IMR-90 (cell line): ENCODE results near the gene TNK2. TPM values are rescaled to one million over a fixed set of nuclear protein-coding genes. Genes with fewer than 3 reads are reported as not detected.
"Not testable (repeated sequence)": the region's sequence is repeated elsewhere in the genome, so short reads cannot be mapped to it uniquely, and the experiment has no call there.

ENCODE experiments used
- ATAC-seq: fragments of 200-7000 bp; cut with Tn5 transposase; 2 replicates; pipeline ENCODE4 v1.9.1; 2020; ENCODE audit warnings: low read depth, mild to moderate bottlenecking, moderate library complexity
- BruUV-seq: library from RNA; stranded (reverse); fragments of 400-500 nt; replicated peaks from 2 replicates; lab custom pipeline; 2021; lab: Mats Ljungman, UMichigan
- CTCF ChIA-PET: fragments of 300-600 bp; formaldehyde crosslinking; extraction: SDS; loops from one replicate; lab custom pipeline; 2021; ENCODE audit warnings: antibody characterized with exemption; lab: Yijun Ruan, JAX
- POLR2A ChIA-PET: fragments of 300-600 bp; sonication (Branson Sonifier 250); formaldehyde crosslinking; loops from one replicate; lab custom pipeline; 2022; ENCODE audit warnings: antibody characterized with exemption; ENCODE audit not compliant: unreplicated experiment; lab: Charles Lee
- DNase-seq: peaks from one replicate; pipeline ENCODE4 v3.0.0; 2013
- H2AFZ ChIP-seq: replicated peaks from 2 replicates; pipeline ENCODE3; 2013; ENCODE audit warnings: low read length, mild to moderate bottlenecking; ENCODE audit not compliant: poor library complexity
- H2AK5ac ChIP-seq: 2 replicates; pipeline ENCODE4 v1.6.1; 2013; ENCODE audit warnings: low read depth, low read length, inconsistent platforms
- H2AK9ac ChIP-seq: replicated peaks from 2 replicates; pipeline ENCODE3; 2013; ENCODE audit warnings: mild to moderate bottlenecking, low read depth, low read length, moderate library complexity; ENCODE audit not compliant: poor library complexity
- H2BK120ac ChIP-seq: 2 replicates; pipeline ENCODE4 v1.6.1; 2013; ENCODE audit warnings: low read depth, low read length, inconsistent platforms
- H2BK15ac ChIP-seq: 3 replicates; pipeline ENCODE4 v1.6.1; 2013; ENCODE audit warnings: low read depth, low read length, inconsistent platforms
- H2BK20ac ChIP-seq: 2 replicates; pipeline ENCODE4 v1.6.1; 2013; ENCODE audit warnings: low read depth, mild to moderate bottlenecking, inconsistent platforms, low read length, moderate library complexity
- H2BK5ac ChIP-seq: 2 replicates; pipeline ENCODE4 v1.6.1; 2013; ENCODE audit warnings: mild to moderate bottlenecking, low read depth, low read length, inconsistent platforms; ENCODE audit not compliant: poor library complexity, severe bottlenecking
- H3K14ac ChIP-seq: replicated peaks from 2 replicates; pipeline ENCODE4 v1.6.1; 2013; ENCODE audit warnings: low read depth, low read length, inconsistent platforms
- H3K18ac ChIP-seq: 2 replicates; pipeline ENCODE4 v1.6.1; 2013; ENCODE audit warnings: low read depth, low read length, control low read depth
- H3K23ac ChIP-seq: 2 replicates; pipeline ENCODE4 v1.6.1; 2013; ENCODE audit warnings: low read depth, low read length, inconsistent platforms
- H3K27ac ChIP-seq: 2 replicates; pipeline ENCODE4 v1.5.1; 2013; ENCODE audit warnings: mild to moderate bottlenecking, control low read depth, low read length; ENCODE audit not compliant: insufficient read depth
- H3K27me3 ChIP-seq: 2 replicates; pipeline ENCODE4 v1.6.1; 2013; ENCODE audit warnings: low read length; ENCODE audit not compliant: control insufficient read depth, insufficient read depth
- H3K36me3 ChIP-seq: 2 replicates; pipeline ENCODE4 v1.6.1; 2013; ENCODE audit warnings: low read length, mixed read lengths; ENCODE audit not compliant: control insufficient read depth, insufficient read depth
- H3K4ac ChIP-seq: 2 replicates; pipeline ENCODE4 v1.6.1; 2013; ENCODE audit warnings: low read depth, low read length, inconsistent platforms
- H3K4me1 ChIP-seq: 2 replicates; pipeline ENCODE4 v1.6.1; 2013; ENCODE audit warnings: low read length, mixed read lengths; ENCODE audit not compliant: control insufficient read depth, insufficient read depth
- H3K4me2 ChIP-seq: 2 replicates; pipeline ENCODE4 v1.6.1; 2013; ENCODE audit warnings: low read depth, mild to moderate bottlenecking, control low read depth, low read length, moderate library complexity
- H3K4me3 ChIP-seq: 2 replicates; pipeline ENCODE4 v1.5.1; 2013; ENCODE audit warnings: low read depth, mild to moderate bottlenecking, control low read depth, low read length, moderate library complexity; ENCODE audit not compliant: insufficient read depth
- H3K56ac ChIP-seq: 2 replicates; pipeline ENCODE4 v1.6.1; 2013; ENCODE audit warnings: low read length, inconsistent platforms; ENCODE audit not compliant: insufficient read depth; ENCODE audit errors: extremely low read depth
- H3K79me1 ChIP-seq, 2 experiments: 2 replicates each; pipeline ENCODE4 v1.6.1; 2013; ENCODE audit warnings: low read length in 2 of 2, inconsistent platforms in 1 of 2, low read depth in 1 of 2
- H3K9ac ChIP-seq: 2 replicates; pipeline ENCODE4 v1.6.1; 2013; ENCODE audit warnings: low read depth, low read length, control low read depth
- H3K9me1 ChIP-seq: 2 replicates; pipeline ENCODE4 v1.6.1; 2013; ENCODE audit warnings: low read length, inconsistent platforms; ENCODE audit not compliant: insufficient read depth
- H3K9me3 ChIP-seq: 2 replicates; pipeline ENCODE4 v1.6.1; 2013; ENCODE audit warnings: low read length; ENCODE audit not compliant: control insufficient read depth, insufficient read depth
- H4K20me1 ChIP-seq: 2 replicates; pipeline ENCODE4 v1.6.1; 2013; ENCODE audit warnings: low read length, inconsistent platforms; ENCODE audit not compliant: insufficient read depth
- H4K5ac ChIP-seq: 2 replicates; pipeline ENCODE4 v1.6.1; 2013; ENCODE audit warnings: mild to moderate bottlenecking, low read depth, low read length, control low read depth
- H4K8ac ChIP-seq, 2 experiments: 2 replicates each; pipeline ENCODE4 v1.6.1; 2013; ENCODE audit warnings: low read depth in 2 of 2, low read length in 2 of 2, control low read depth in 1 of 2, inconsistent platforms in 1 of 2
- H4K91ac ChIP-seq: 2 replicates; pipeline ENCODE4 v1.6.1; 2013; ENCODE audit warnings: low read depth, low read length, inconsistent platforms; ENCODE audit not compliant: insufficient read depth
- WGBS, 2 experiments: methylation state at CpG; one replicate each; pipeline versions ENCODE4 v1.1.5 to v1.1.7; 2013; ENCODE audit warnings: missing lambda C conversion rate in 2 of 2; ENCODE audit not compliant: insufficient read length in 1 of 2; ENCODE audit errors: extremely low coverage in 2 of 2; 5-methylcytosine and 5-hydroxymethylcytosine counted together
- dilution Hi-C: fragments of 300-500 bp; cut with HindIII; formaldehyde crosslinking; loops from one replicate; pipeline ENCODE4 v1.14.3; 2018; ENCODE audit warnings: low sequenced_read_pairs; ENCODE audit not compliant: unreplicated experiment
- in situ Hi-C: fragments of 300-500 bp; cut with MboI; formaldehyde crosslinking; loops from 3 replicates; pipeline ENCODE4 v1.14.3; 2019; ENCODE audit warnings: low sequenced_read_pairs, inconsistent platforms, mixed read lengths
- intact Hi-C: fragments of 100-400 bp; cut with micrococcal nuclease; formaldehyde crosslinking; loops from 2 replicates; pipeline ENCODE4 v1.10.0; 2022
- polyA plus RNA-seq, 3 experiments: library from polyadenylated mRNA; depleted of rRNA; stranded (reverse); fragments of >200 nt; gene quantifications; 2 replicates each; pipeline ENCODE4 v1.2.3, GENCODE V29; 2012; ENCODE audit warnings: low replicate concordance in 1 of 3
- total RNA-seq: library from RNA; depleted of rRNA; stranded (reverse); fragments of >200 nt; gene quantifications from 2 replicates; pipeline ENCODE4 v1.2.3, GENCODE V29; 2012

Gene TNK2
- total and polyA plus RNA-seq, 2 of the 4 experiments (the other 2 are of a cell fraction), result 2.2 to 13.8 TPM

DNA sequence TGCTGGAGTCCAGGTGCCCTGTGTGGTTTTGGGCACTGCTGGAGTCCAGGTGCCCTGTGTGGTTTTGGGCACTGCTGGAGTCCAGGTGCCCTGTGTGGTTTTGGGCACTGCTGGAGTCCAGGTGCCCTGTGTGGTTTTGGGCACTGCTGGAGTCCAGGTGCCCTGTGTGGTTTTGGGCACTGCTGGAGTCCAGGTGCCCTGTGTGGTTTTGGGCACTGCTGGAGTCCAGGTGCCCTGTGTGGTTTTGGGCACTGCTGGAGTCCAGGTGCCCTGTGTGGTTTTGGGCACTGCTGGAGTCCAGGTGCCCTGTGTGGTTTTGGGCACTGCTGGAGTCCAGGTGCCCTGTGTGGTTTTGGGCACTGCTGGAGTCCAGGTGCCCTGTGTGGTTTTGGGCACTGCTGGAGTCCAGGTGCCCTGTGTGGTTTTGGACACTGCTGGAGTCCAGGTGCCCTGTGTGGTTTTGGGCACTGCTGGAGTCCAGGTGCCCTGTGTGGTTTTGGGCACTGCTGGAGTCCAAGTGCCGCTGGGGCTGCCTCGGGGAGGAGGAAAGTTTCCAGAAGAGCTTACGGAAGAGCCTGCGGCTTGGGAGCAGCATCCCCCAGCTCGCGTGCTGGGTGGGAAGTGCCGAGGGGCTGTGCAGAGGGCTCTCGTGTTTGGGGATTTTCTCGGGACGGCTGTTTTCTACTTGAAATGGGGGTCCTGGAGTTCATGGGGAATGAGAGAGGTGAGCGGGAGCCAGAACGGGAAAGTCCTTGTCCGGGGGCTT lies 83.7 kb downstream of the TNK2 start:
- H3K27me3 ChIP-seq, result peaks cover 45% of the 10 kb centered on the region
- H3K27ac ChIP-seq, H4K20me1 ChIP-seq, H2BK15ac ChIP-seq, in situ Hi-C loops, H3K56ac ChIP-seq, H3K18ac ChIP-seq, H3K9ac ChIP-seq, H2AK9ac ChIP-seq, H2AFZ ChIP-seq, H3K4ac ChIP-seq, ATAC-seq, H3K9me1 ChIP-seq, H3K9me3 ChIP-seq, DNase-seq, H2BK120ac ChIP-seq, H3K4me1 ChIP-seq, H4K8ac ChIP-seq, H2BK5ac ChIP-seq, H3K14ac ChIP-seq, H3K23ac ChIP-seq, H3K4me3 ChIP-seq, H3K79me1 ChIP-seq, H2BK20ac ChIP-seq, POLR2A ChIA-PET, H4K5ac ChIP-seq, BruUV-seq, H3K36me3 ChIP-seq, H4K91ac ChIP-seq, intact Hi-C loops, H3K4me2 ChIP-seq, dilution Hi-C loops, H2AK5ac ChIP-seq: not testable (repeated sequence)
- WGBS, 2 experiments, result 60% methylated on average over 7 of the region's 13 CpGs; no CpG with 5 or more reads in 1 of the 2 experiments
- CTCF ChIA-PET, result interaction anchor here (1.3 kb wide), 1 partner anchor 26 kb away, joined by 3 read pairs; no protein-coding TSS in a partner anchor
